IMR-90 (cell line): ENCODE measurements around the gene PTPRH. TPM values are rescaled to one million over a fixed set of nuclear protein-coding genes. Genes with fewer than 3 reads are reported as not detected.

Experiments
- ATAC-seq: fragments of 200-7000 bp; cut with Tn5 transposase; 2 replicates; pipeline ENCODE4 v1.9.1; 2020; ENCODE audit warnings: low read depth, mild to moderate bottlenecking, moderate library complexity
- BruUV-seq: library from RNA; stranded (reverse); fragments of 400-500 nt; replicated peaks from 2 replicates; lab custom pipeline; 2021; lab: Mats Ljungman, UMichigan
- CTCF ChIA-PET: fragments of 300-600 bp; formaldehyde crosslinking; extraction: SDS; loops from one replicate; lab custom pipeline; 2021; ENCODE audit warnings: antibody characterized with exemption; lab: Yijun Ruan, JAX
- POLR2A ChIA-PET: fragments of 300-600 bp; sonication (Branson Sonifier 250); formaldehyde crosslinking; loops from one replicate; lab custom pipeline; 2022; ENCODE audit warnings: antibody characterized with exemption; ENCODE audit not compliant: unreplicated experiment; lab: Charles Lee
- DNase-seq: peaks from one replicate; pipeline ENCODE4 v3.0.0; 2013
- H2AFZ ChIP-seq: replicated peaks from 2 replicates; pipeline ENCODE3; 2013; ENCODE audit warnings: low read length, mild to moderate bottlenecking; ENCODE audit not compliant: poor library complexity
- H2AK5ac ChIP-seq: 2 replicates; pipeline ENCODE4 v1.6.1; 2013; ENCODE audit warnings: low read depth, low read length, inconsistent platforms
- H2AK9ac ChIP-seq: replicated peaks from 2 replicates; pipeline ENCODE3; 2013; ENCODE audit warnings: mild to moderate bottlenecking, low read depth, low read length, moderate library complexity; ENCODE audit not compliant: poor library complexity
- H2BK120ac ChIP-seq: 2 replicates; pipeline ENCODE4 v1.6.1; 2013; ENCODE audit warnings: low read depth, low read length, inconsistent platforms
- H2BK15ac ChIP-seq: 3 replicates; pipeline ENCODE4 v1.6.1; 2013; ENCODE audit warnings: low read depth, low read length, inconsistent platforms
- H2BK20ac ChIP-seq: 2 replicates; pipeline ENCODE4 v1.6.1; 2013; ENCODE audit warnings: low read depth, mild to moderate bottlenecking, inconsistent platforms, low read length, moderate library complexity
- H2BK5ac ChIP-seq: 2 replicates; pipeline ENCODE4 v1.6.1; 2013; ENCODE audit warnings: mild to moderate bottlenecking, low read depth, low read length, inconsistent platforms; ENCODE audit not compliant: poor library complexity, severe bottlenecking
- H3K14ac ChIP-seq: replicated peaks from 2 replicates; pipeline ENCODE4 v1.6.1; 2013; ENCODE audit warnings: low read depth, low read length, inconsistent platforms
- H3K18ac ChIP-seq: 2 replicates; pipeline ENCODE4 v1.6.1; 2013; ENCODE audit warnings: low read depth, low read length, control low read depth
- H3K23ac ChIP-seq: 2 replicates; pipeline ENCODE4 v1.6.1; 2013; ENCODE audit warnings: low read depth, low read length, inconsistent platforms
- H3K27ac ChIP-seq: 2 replicates; pipeline ENCODE4 v1.5.1; 2013; ENCODE audit warnings: mild to moderate bottlenecking, control low read depth, low read length; ENCODE audit not compliant: insufficient read depth
- H3K27me3 ChIP-seq: 2 replicates; pipeline ENCODE4 v1.6.1; 2013; ENCODE audit warnings: low read length; ENCODE audit not compliant: control insufficient read depth, insufficient read depth
- H3K36me3 ChIP-seq: 2 replicates; pipeline ENCODE4 v1.6.1; 2013; ENCODE audit warnings: low read length, mixed read lengths; ENCODE audit not compliant: control insufficient read depth, insufficient read depth
- H3K4ac ChIP-seq: 2 replicates; pipeline ENCODE4 v1.6.1; 2013; ENCODE audit warnings: low read depth, low read length, inconsistent platforms
- H3K4me1 ChIP-seq: 2 replicates; pipeline ENCODE4 v1.6.1; 2013; ENCODE audit warnings: low read length, mixed read lengths; ENCODE audit not compliant: control insufficient read depth, insufficient read depth
- H3K4me2 ChIP-seq: 2 replicates; pipeline ENCODE4 v1.6.1; 2013; ENCODE audit warnings: low read depth, mild to moderate bottlenecking, control low read depth, low read length, moderate library complexity
- H3K4me3 ChIP-seq: 2 replicates; pipeline ENCODE4 v1.5.1; 2013; ENCODE audit warnings: low read depth, mild to moderate bottlenecking, control low read depth, low read length, moderate library complexity; ENCODE audit not compliant: insufficient read depth
- H3K56ac ChIP-seq: 2 replicates; pipeline ENCODE4 v1.6.1; 2013; ENCODE audit warnings: low read length, inconsistent platforms; ENCODE audit not compliant: insufficient read depth; ENCODE audit errors: extremely low read depth
- H3K79me1 ChIP-seq, 2 experiments: 2 replicates each; pipeline ENCODE4 v1.6.1; 2013; ENCODE audit warnings: low read length in 2 of 2, inconsistent platforms in 1 of 2, low read depth in 1 of 2
- H3K9ac ChIP-seq: 2 replicates; pipeline ENCODE4 v1.6.1; 2013; ENCODE audit warnings: low read depth, low read length, control low read depth
- H3K9me1 ChIP-seq: 2 replicates; pipeline ENCODE4 v1.6.1; 2013; ENCODE audit warnings: low read length, inconsistent platforms; ENCODE audit not compliant: insufficient read depth
- H3K9me3 ChIP-seq: 2 replicates; pipeline ENCODE4 v1.6.1; 2013; ENCODE audit warnings: low read length; ENCODE audit not compliant: control insufficient read depth, insufficient read depth
- H4K20me1 ChIP-seq: 2 replicates; pipeline ENCODE4 v1.6.1; 2013; ENCODE audit warnings: low read length, inconsistent platforms; ENCODE audit not compliant: insufficient read depth
- H4K5ac ChIP-seq: 2 replicates; pipeline ENCODE4 v1.6.1; 2013; ENCODE audit warnings: mild to moderate bottlenecking, low read depth, low read length, control low read depth
- H4K8ac ChIP-seq, 2 experiments: 2 replicates each; pipeline ENCODE4 v1.6.1; 2013; ENCODE audit warnings: low read depth in 2 of 2, low read length in 2 of 2, control low read depth in 1 of 2, inconsistent platforms in 1 of 2
- H4K91ac ChIP-seq: 2 replicates; pipeline ENCODE4 v1.6.1; 2013; ENCODE audit warnings: low read depth, low read length, inconsistent platforms; ENCODE audit not compliant: insufficient read depth
- BHLHE40 ChIP-seq: fragments of 150-350 bp; IDR thresholded peaks from 2 replicates; pipeline ENCODE4 v1.6.1; 2016; ENCODE audit warnings: mild to moderate bottlenecking, low read depth, low read length
- CTCF ChIP-seq: conservative IDR thresholded peaks from 2 replicates; pipeline ENCODE4 v1.5.1; 2012; ENCODE audit warnings: mild to moderate bottlenecking, low read depth, low read length, improper control_type of control experiment
- FOS ChIP-seq: fragments of 150-350 bp; IDR thresholded peaks from 2 replicates; pipeline ENCODE4 v1.6.1; 2016; ENCODE audit warnings: low read depth, low read length
- MAZ ChIP-seq: IDR thresholded peaks from 2 replicates; pipeline ENCODE4 v1.6.1; 2012; ENCODE audit warnings: low read depth, mild to moderate bottlenecking, low read length, improper control_type of control experiment, moderate library complexity, borderline replicate concordance
- MXI1 ChIP-seq: IDR thresholded peaks from 2 replicates; pipeline ENCODE4 v1.6.1; 2012; ENCODE audit warnings: low read depth, mild to moderate bottlenecking, low read length, moderate library complexity, borderline replicate concordance
- RAD21 ChIP-seq: IDR thresholded peaks from 2 replicates; pipeline ENCODE4 v1.6.1; 2012; ENCODE audit warnings: low read length, improper control_type of control experiment
- RCOR1 ChIP-seq: IDR thresholded peaks from 2 replicates; pipeline ENCODE4 v1.6.1; 2012; ENCODE audit warnings: mild to moderate bottlenecking, low read length, improper control_type of control experiment; ENCODE audit not compliant: insufficient replicate concordance
- RFX5 ChIP-seq: IDR thresholded peaks from 2 replicates; pipeline ENCODE4 v1.8.0; 2012; ENCODE audit warnings: low read depth, mild to moderate bottlenecking, low read length, moderate library complexity
- WGBS, 2 experiments: methylation state at CpG; one replicate each; pipeline versions ENCODE4 v1.1.5 to v1.1.7; 2013; ENCODE audit warnings: missing lambda C conversion rate in 2 of 2; ENCODE audit not compliant: insufficient read length in 1 of 2; ENCODE audit errors: extremely low coverage in 2 of 2; 5-methylcytosine and 5-hydroxymethylcytosine counted together
- dilution Hi-C: fragments of 300-500 bp; cut with HindIII; formaldehyde crosslinking; loops from one replicate; pipeline ENCODE4 v1.14.3; 2018; ENCODE audit warnings: low sequenced_read_pairs; ENCODE audit not compliant: unreplicated experiment
- in situ Hi-C: fragments of 300-500 bp; cut with MboI; formaldehyde crosslinking; loops from 3 replicates; pipeline ENCODE4 v1.14.3; 2019; ENCODE audit warnings: low sequenced_read_pairs, inconsistent platforms, mixed read lengths
- intact Hi-C: fragments of 100-400 bp; cut with micrococcal nuclease; formaldehyde crosslinking; loops from 2 replicates; pipeline ENCODE4 v1.10.0; 2022
- polyA plus RNA-seq, 3 experiments: library from polyadenylated mRNA; depleted of rRNA; stranded (reverse); fragments of >200 nt; gene quantifications; 2 replicates each; pipeline ENCODE4 v1.2.3, GENCODE V29; 2012; ENCODE audit warnings: low replicate concordance in 1 of 3
- total RNA-seq: library from RNA; depleted of rRNA; stranded (reverse); fragments of >200 nt; gene quantifications from 2 replicates; pipeline ENCODE4 v1.2.3, GENCODE V29; 2012

PTPRH gene
- total and polyA plus RNA-seq, 2 of the 4 experiments (the other 2 are of a cell fraction) = 1.3 to 3.4 TPM

GRCh38 chr19:55244004-55244680, 34.8 kb upstream of the PTPRH start:
- Histone ChIP-seq H3K23ac (no peak overlapping the region), H2BK5ac (no peak overlapping the region), H4K8ac (no peak overlapping the region), H3K79me1 (peaks cover 6 to 59% of the 10 kb centered on the region in 2 experiments), H3K4me3 (no peak overlapping the region), H2AFZ (no peak overlapping the region), H2AK5ac (no peak overlapping the region), H3K4me2 (no peak overlapping the region), H3K9me3 (no peaks in the 10 kb centered on the region), H3K4me1 (no peaks in the 10 kb centered on the region), H3K27me3 (no peaks in the 10 kb centered on the region), H4K91ac (no peak overlapping the region), H3K9me1 (peaks cover 7% of the 10 kb centered on the region; the same call in 1 of the 2 replicates), H3K4ac (no peak overlapping the region), H3K36me3 (peaks cover 61% of the 10 kb centered on the region), H3K56ac (no peak overlapping the region), H2BK20ac (no peak overlapping the region), H3K27ac (no peak overlapping the region), H2BK15ac (no peak overlapping the region), H2AK9ac (no peak overlapping the region), H4K20me1 (peaks cover 30% of the 10 kb centered on the region), H4K5ac (no peak overlapping the region), H3K9ac (no peak overlapping the region), H2BK120ac (no peak overlapping the region), H3K14ac (no peak overlapping the region), H3K18ac (no peak overlapping the region)
- BruUV-seq = no TSS peak
- CTCF ChIA-PET = no interaction called here
- POLR2A ChIA-PET = no interaction called here
- TF ChIP-seq RCOR1 (no peak), FOS (no peak), MXI1 (no peak), RFX5 (no peak), CTCF (no peak), BHLHE40 (no peak), RAD21 (no peak), MAZ (no peak)
- DNase-seq (no peak), ATAC-seq (no peak)
- in situ Hi-C loops (no loop called here), intact Hi-C loops (no loop called here), dilution Hi-C loops (no loop called here)
- 100% methylated on average over 5 of the region's 12 CpGs; no CpG with 5 or more reads in 1 of the 2 experiments for WGBS, 2 experiments
